EL (cell line): ENCODE data around the gene GAPT.

ENCODE experiments used
- DNase-seq: peaks from one replicate; pipeline ENCODE4 v3.0.0-alpha.2; 2016

The GAPT gene

DNA sequence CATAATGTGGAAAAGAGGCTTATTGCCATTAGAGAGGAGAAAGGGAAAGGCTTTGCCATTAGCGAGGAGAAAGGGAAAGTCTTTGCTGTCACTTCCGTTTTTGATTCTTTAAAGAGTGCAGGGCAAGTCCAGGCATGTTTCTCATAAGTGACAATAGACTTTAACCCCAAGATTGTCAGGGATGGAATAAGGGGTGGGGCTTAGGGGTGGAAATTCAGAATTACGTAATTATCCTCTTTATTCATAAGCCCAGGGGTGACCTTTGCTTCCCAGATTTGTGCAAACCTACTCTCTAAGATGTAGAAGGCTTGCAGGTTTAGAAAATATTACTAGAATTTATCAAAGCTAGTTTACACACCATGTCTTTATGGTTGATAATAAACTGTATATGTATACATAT, 29.1 kb upstream of the GAPT start:
- no peak for DNase-seq

DNA sequence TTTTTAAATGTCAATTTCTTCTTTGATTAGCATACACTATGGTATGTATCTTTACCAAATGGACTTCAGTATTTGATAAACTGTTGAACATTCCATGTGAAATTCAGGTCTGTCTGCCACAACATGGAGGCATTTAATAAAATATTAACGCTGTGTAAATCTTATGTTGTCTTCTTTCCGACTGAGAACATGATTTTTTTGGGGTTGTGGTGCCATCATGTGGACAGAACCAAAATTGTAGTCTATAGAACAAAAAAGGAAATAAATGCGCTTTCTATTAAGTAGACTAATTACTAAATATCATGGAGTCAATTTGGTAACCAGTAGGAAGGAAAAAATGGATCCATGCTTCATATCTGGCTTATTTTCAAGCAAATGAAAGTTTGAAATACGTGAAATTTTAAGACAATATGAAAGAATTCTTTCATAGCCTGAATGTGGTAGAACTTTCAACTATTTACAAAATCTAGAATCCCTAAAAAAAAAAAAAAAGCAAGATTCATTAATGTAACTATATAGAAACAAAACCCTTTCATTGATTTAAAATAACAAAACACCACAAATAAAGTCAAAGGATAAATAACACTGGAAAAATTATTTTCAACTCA, 28.5 kb upstream of the GAPT start:
- DNase-seq: peak; percentile 73

DNA sequence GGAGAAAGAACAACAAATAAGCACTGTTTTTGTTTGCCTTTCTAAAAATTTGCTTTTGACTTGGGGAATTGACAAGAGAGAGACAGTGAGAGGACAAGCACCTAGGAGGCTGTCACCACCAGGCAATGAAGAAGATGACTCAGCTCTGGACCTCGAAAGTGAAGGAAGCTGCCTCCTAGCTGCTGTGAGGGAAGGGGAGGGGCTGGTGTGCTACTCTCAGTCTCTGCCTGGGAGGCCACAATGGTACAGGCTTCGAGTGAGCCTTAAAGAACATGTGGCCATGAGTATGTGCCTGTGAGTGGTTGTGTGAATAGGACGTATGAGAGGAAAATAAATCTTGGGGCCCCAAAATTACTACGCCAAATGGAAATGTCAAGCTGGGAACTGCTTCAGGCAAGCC, 24.3 kb upstream of the GAPT start:
- DNase-seq: peak; percentile 66

DNA sequence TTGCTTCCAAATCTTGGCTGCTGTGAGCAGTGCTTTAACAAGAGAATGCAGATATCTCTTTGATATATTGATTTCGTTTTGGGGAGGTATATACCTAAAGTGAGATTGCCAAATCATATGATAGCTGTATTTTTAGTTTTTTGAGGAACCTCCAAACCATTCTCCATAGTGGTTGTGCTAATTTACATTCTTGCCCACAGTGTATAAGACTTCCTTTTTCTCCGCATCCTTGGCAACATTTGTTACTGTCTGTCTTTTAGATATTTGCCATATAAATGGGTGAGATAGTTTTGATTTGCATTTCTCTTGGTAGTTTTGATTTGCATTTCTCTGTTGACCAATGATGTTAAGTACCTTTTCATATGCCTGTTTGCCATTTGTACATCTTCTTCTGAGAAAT, 21.3 kb upstream of the GAPT start:
- DNase-seq: no peak

DNA sequence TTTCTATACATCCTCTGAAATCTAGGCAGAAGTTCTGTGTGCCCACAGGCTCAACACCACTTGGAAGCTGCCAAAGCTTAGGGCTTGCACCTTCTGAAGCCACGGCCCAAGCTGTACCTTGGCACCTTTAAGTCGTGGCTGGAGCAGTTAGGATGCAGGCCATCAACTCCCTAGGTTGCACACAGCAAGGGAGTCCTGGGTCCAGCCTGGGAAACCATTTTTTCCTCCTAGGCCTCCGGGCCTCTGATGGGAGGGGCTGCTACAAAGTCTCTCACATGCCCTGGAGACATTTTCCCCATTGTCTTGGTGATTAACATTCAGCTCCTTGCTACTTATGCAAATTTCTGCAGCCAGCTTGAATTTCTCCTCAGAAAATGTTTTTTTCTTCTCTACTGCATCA, 15.8 kb upstream of the GAPT start:
- no peak for DNase-seq

DNA sequence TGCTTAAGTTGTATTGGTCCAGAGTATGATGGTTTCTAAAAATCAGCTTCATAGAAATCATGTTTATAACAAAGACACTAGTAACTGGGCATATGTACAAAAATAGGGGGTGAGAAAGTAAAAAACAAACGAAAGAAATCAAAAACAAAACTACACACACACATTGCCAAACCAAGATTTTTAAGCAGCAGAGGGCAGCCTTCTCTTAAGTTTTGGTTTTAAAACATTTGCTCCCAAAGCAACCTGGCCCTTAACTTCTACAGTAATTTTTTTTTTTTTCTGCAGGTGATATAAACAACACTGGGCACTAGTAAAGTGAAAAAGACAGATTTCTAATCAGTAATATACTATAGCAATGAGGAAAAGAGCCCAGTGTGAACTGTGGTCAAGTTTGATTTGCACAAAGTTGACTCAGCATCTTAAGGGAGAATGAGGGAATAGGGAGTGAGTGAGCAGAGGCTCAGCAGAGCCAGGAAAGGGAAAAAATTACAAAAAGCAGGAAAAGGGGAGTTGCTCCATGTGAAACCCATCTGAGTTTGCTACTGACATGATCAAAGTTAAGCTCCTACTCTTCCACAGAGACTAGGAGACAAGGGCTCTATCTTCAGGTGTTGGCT, 13.4 kb upstream of the GAPT start:
- no peak for DNase-seq

DNA sequence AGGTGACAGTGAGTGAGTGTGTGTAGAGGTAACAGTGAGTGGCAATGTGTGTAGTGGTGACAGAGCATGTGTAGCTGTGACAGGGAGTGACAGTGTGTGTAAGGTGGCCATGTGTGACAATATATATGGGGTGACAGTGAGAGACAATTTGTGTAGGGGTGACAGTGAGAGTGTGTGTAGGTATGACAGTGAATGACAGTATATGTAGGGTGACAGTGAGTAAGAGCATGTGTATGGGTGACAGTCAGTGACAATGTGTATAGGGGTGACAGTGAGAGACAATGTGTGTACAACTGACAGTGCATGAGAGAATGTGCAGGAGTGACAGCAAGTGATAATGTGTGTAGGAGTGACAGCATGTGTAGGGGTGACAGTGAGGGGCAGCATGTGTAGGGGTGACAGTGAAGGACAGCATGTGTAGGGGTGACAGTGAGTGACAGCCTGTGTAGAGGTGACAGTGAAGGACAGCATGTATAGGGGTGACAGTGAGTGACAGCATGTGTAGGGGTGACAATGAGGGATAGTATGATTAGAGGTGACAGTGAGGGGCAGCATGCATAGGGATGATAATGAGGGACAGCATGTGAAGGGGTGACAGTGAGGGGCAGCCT, 10.1 kb upstream of the GAPT start:
- no peak for DNase-seq

DNA sequence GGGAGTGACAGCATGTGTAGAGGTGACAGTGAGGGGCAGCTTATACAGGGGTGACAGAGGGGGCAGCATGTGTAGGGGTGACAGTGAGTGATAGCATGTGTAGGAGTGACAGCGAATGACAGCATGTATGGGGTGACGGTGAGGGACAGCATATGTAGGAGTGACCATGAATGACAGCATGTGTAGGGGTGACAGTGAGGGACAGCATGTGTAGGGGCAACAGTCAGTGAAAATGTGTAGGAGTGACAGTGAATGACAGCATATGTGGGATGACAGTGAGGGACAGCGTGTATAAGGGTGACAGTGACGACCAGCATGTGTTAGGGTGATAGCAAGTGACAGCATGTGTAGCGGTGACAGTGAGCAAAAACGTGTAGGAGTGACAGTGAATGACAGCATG, 9.4 kb upstream of the GAPT start:
- DNase-seq: no peak

DNA sequence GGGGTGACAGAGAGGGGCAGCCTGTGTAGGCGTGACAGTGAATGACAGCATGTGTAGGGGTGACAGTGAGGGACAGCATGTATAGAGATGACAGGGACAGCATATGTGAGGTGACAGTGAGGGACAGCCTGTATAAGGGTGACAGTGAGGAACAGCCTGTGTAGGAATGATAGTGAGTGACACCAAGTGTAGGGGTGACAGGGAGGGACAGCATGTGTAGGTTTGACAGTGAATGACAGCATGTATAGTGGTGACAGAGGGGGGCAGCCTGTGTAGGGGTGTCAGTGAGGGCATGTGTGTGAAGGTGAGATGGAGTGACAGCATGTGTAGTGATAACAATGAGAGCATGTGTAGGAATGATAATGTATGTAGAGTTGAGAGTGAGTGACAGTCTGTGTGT, 8.7 kb upstream of the GAPT start:
- DNase-seq: no peak

DNA sequence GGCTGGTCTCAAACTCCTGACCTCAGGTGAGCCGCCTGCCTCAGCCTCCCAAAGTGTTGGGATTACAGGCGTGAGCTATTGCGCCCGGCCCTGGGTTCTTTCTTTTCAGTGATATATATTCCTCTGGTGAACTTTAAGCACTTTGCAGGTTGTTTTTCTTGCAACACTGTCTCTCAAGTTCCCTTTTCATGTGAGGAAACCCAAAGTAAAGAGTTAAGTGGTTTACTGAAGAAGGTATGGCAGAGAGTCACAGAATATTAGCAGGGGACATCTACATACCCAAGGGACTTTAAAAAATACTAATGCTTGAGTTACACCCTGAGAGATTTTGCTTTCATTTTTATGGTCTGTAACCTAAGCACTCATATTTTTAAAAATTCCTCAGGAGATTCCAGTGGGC, 6.7 kb upstream of the GAPT start:
- no peak for DNase-seq

DNA sequence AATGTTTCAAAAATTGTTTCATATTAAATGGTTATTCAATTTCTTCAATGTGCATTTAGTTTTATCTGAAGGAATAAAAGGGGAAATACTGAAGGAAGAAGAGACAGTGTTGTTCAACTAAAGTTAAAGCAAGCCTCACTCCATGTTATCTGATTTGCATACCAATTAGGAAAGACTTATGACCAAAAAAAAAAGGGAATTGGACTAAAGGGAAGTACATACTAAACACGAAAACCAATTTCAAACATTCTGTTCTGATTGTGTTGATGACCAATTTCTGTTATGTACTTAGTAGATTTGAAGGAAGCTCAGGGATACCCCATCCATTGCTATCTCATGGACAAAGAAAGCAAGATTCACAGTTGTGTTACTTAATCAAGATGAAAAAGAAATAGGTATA, 4.9 kb upstream of the GAPT start:
- no peak for DNase-seq

DNA sequence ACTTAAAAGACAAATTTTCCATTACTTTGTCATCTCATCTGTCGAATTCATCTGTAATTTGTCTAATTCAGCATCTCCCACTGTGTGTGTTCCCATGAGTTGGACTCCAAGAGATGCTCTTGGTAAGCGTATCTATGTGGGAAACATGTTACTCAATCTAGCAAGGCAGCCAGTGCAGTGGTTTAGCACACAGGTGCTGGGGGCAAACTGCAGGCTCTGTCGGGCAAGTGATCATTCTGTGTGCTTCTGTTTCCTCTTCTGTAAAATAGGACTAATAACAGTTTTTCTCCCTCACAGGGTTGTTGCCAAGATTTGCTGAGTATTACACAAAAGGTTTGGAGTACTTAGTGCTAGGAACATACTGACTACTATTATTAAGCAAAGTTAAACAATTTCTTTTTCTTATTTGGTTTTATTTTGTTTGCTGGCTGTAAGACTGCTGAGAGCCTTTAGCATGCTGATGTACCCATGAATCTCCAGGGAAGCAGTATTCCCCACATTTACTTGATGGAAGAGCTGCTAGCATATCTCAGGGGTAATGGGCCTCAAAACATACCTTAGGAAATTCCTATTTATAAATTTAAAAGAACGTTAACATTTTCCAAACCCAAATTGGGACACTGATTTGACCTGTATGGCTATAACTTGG, 709 bp upstream of the GAPT start:
- no peak for DNase-seq

DNA sequence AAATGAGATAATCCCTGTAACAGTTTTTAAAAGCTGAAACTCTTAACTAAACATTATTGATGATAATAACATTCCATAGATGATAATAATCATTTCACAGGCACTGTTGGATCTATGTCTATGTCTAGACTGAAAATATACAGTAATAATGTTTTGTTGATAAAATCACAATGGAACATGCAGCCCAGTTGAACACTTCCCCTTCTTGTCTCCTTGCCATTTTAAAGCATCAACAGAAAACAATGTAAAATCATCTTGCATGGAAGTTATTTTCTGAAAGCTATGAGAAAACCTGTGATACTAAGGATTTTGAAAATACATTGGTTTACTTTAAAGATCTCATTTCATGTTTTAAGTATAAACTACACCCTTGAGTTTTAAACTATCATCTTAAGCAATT, 1.9 kb downstream of the GAPT start:
- no peak for DNase-seq

DNA sequence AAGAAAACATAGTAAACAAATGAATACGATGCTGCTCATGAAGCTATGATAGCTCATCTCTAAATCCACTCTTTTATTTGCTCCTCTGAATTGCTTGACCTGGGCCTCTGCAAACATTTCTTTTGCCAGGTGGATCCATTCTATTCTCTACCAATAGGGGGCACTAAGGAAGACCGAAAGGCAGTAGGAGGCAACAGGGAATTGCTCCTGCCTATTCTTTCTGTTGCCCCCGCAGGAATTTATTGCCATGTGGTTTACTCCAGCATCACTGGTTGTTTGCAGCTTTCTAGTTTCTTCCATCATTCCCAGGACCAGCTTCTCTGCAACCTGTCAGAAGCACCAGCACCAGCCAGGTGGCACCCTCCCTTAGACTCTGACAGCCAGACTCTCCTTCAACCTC, 5.3 kb downstream of the GAPT start:
- no peak for DNase-seq

DNA sequence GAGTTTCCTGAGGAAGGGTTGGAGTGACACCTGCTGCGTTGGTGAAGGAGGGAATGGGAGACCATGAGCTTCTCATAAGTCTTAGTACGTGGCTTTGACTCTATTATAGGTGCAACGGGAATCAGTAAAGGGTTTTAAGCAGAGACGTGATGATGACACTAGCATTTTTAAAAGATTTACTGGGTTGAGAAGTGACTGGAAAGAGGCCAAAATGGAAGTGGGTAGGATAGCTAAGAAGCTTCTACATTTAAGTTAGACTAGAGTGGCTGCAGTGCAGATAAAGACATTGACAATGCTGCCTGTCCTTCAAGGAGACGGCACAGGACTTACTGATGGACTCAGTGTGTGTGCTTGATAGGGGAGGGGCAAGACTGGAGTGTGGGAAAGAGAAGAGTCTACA, 6.2 kb downstream of the GAPT start:
- DNase-seq: no peak

DNA sequence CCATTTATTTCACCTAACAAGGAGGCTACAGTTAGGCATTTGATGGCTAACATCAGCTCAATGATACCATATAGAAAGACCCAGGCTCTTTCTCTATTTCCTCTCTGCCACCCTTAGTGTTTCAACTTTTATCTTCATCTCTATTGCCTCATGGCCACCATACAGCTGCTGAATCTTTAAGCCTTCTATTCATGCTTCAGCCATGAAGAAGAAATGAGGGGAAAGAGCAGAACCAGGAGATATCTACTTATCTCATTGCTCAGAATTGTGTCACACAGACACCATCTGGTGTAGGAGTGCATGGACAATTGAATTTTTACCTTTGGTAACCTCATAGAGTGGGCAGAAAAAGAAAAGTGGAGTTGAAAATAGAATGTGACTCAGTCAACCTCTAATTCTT, 6.7 kb downstream of the GAPT start:
- no peak for DNase-seq

DNA sequence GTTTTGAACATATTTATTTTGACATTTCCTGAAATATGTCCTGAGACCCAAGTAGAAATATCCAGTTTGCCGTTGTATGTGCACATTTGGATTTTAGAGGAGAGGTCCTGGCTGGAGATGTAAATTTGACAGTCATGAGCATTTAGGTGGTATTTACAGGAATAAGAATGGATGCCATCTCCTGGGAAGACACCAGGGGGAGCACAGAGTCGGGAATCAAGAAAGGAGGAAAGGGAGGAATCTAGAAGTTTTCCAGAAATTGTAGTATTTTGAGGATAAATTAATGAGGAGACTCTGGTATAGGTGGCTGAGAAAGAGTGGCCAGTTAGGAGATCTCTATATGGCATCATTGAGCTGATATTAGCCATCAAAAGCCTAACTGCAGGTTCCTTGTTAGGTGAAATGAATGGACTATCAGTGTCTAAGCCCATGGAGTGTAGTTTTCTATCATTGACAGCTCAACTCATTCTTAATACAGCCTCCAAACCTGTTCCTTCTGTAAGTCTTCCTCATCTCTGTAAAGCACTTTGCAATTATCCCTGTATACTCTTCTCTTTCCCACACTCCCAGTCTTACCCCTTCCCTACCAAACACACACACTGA, 7.2 kb downstream of the GAPT start:
- peak; percentile 25 for DNase-seq

DNA sequence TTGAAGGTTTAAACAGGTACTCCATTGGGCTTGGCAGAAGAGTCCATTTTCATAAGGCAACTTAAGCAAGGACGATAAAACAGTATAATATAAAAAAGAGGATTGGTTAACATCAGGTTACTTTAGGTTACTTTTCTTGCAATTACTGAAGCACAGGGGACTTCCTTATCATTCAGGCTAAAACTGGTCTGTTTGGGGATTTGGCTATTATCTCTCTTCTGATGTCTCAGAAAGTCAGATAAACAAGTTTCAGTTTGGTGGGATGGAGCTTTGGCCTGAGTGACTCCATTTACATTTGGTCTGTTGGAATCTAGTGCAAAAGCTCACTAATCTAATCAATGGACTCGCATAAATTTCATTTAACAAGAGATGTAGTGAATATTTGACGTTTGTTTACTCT, 8.0 kb downstream of the GAPT start:
- DNase-seq: no peak

DNA sequence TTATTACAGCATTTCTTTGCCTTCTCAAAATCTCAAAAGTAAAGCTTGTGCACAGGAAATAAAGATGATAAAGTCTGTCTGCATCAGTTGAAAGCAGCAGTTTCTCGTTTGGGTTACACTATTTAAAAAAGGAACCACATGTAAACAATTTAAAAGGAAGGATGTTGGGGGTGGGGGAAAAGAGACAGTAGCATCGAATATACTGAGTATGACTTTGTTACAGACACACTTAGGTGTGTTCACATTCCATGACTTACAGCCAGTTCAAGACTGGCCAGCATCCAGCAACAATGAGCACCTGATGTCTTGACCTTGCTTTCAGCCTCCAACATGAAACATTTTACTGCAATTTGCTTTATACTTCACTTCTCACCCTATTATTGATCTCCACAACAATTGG, 8.7 kb downstream of the GAPT start:
- DNase-seq: no peak

DNA sequence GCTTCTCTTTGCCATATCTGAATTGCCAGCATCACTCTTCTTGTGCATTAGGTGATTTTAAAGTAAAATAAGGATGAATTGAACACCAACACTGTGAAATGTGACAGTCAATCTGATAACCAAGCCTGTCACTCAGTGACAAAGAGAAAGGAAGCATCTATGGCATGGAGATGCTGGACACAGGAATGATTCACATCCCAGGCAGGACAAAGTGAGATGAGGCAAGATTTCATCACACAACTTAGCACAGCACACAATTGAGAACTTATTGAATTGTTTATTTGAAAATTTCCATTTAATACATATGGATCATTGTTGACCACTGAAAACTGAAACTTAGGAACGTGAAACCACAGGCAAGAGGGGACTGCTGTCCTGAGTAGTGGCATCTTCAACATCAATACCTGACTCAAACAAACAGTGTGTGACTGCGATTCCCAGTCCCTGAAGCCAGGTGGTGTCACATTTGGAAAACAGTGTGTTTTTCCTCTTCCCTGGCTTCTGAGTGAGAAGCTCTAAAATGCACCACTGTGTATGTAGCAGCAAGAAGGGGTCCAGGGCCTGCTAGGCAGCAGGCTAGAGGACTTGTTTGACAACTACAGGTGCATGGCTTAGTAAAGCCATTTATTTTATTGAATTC, 10.7 kb downstream of the GAPT start:
- DNase-seq: no peak

DNA sequence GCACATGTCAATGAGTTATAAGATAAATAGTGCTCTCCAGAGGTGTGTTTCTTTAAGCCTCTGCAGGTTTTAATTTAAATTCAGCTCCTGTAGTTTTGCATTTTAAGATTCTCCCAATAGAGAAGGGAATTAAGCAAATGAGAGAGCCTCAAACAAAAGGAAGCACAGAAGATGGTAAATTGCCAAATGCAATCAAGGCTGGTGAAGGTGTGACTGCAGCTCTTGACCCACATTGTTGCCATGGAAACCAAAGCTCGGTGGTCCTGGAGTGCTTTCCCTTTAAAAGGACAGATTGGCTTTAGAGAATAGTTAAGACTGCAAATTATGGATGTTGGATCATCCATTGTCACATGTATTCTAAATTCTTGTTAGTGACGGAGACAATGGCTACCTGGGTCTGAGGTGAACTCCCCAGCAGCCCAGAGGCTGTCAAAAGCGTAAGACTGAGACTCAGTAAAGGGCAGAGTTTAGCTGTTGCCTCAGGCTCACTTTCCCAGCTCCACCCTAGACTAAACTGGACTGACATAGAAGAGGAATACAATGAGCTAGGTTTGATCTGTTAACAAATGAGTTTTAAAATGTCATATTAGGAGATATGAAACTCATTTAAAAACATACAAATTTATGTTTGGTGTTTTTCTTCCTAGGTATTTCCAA, 12.3 kb downstream of the GAPT start:
- no peak for DNase-seq

DNA sequence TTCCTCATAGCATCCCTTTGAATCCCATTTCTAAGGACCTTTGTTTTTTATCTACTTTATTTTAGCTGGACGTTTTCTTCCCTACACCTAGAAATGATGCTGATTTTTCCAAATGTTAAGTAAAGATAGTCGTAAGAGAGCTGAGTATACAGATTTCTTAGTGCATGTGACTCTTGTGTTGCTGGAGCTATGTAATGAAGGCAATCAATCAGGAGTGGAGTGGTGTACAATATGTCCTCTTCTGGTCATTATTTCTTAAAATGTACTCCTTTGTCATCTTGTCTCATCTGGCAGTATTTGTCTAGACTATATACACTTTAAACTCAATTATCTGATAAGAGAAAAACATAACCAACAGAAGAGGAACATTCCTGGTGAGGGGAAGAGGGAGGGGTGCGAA, 13.5 kb downstream of the GAPT start:
- DNase-seq: no peak

DNA sequence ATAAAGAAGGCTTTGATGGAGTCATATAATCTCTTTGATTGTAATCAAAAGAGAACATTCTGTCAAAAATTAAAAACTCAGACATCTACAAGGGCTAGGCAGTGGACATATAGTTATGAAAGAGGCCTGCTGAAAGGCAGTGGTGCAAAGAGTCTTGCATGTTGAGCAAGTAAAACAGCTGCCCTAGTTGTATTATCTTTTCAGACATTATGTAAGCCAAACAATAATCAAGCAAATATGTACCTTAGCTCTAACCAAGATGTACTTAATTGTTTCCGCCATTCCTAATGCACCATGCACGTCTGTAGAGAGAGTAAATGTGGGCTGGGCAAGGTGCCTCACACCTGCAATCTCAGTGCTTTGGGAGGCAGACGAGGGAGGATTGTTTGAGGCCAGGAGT, 14.3 kb downstream of the GAPT start:
- DNase-seq: no peak
